Neural cell (in vitro differentiated cells): ENCODE measurements around the gene ELOVL1. TPM values are rescaled to one million over a fixed set of nuclear protein-coding genes. Genes with fewer than 3 reads are reported as not detected.

Experiments used
- H2AFZ ChIP-seq: fragments of 200-600, 300-800 bp; sonication (generic), shearing (Covaris generic); 2 replicates; pipeline ENCODE4 v1.6.0; 2014; ENCODE audit warnings: low read depth, mild to moderate bottlenecking, antibody characterized with exemption, low read length, moderate library complexity
- H3F3A ChIP-seq: fragments of 200-600 bp; shearing (Covaris generic); 2 replicates; pipeline ENCODE4 v1.6.1; 2016; ENCODE audit warnings: mild to moderate bottlenecking, moderate library complexity, mixed read lengths, antibody characterized with exemption, low read length; ENCODE audit not compliant: insufficient read depth, poor library complexity, severe bottlenecking
- H3K27ac ChIP-seq: fragments of 200-600, 300-800 bp; sonication (generic), shearing (Covaris generic); 2 replicates; pipeline ENCODE4 v1.5.1; 2014; ENCODE audit warnings: mild to moderate bottlenecking, low read length, moderate library complexity
- H3K27me3 ChIP-seq: fragments of 300-800, 200-600 bp; sonication (generic), shearing (Covaris generic); 2 replicates; pipeline ENCODE4 v1.6.0; 2014; ENCODE audit warnings: mild to moderate bottlenecking, low read depth, low read length, moderate library complexity; ENCODE audit not compliant: insufficient read depth
- H3K36me3 ChIP-seq: fragments of 300-800, 200-600 bp; sonication (generic), shearing (Covaris generic); 2 replicates; pipeline ENCODE4 v1.5.1; 2014; ENCODE audit warnings: mild to moderate bottlenecking, antibody characterized with exemption, low read length, moderate library complexity; ENCODE audit not compliant: insufficient read depth
- H3K4me2 ChIP-seq: fragments of 300-800, 200-600 bp; sonication (generic), shearing (Covaris generic); 2 replicates; pipeline ENCODE4 v1.6.0; 2014; ENCODE audit warnings: mild to moderate bottlenecking, low read length
- H3K4me3 ChIP-seq: fragments of 300-800, 200-600 bp; sonication (generic), shearing (Covaris generic); 2 replicates; pipeline ENCODE4 v1.5.1; 2014; ENCODE audit warnings: mild to moderate bottlenecking, low read length, moderate library complexity
- H3K79me2 ChIP-seq: fragments of 200-600 bp; shearing (Covaris generic); replicated peaks from 2 replicates; pipeline ENCODE4 v1.6.0; 2014; ENCODE audit warnings: mild to moderate bottlenecking, low read length, moderate library complexity; ENCODE audit not compliant: insufficient read depth
- H3K9ac ChIP-seq: fragments of 300-800, 200-600 bp; sonication (generic), shearing (Covaris generic); 2 replicates; pipeline ENCODE4 v1.6.1; 2016; ENCODE audit warnings: mild to moderate bottlenecking, low read length, mixed read lengths
- H3K9me2 ChIP-seq: fragments of 200-600 bp; shearing (Covaris generic); 2 replicates; pipeline ENCODE4 v1.6.1; 2016; ENCODE audit warnings: mild to moderate bottlenecking, low read length, mixed read lengths; ENCODE audit not compliant: insufficient read depth
- H3K9me3 ChIP-seq: fragments of 200-600, 300-800 bp; sonication (generic), shearing (Covaris generic); 2 replicates; pipeline ENCODE4 v1.6.1; 2016; ENCODE audit warnings: mild to moderate bottlenecking, mixed run types, low read length, moderate library complexity, mixed read lengths
- H4K20me1 ChIP-seq: fragments of 200-600 bp; shearing (Covaris generic); 2 replicates; pipeline ENCODE4 v1.6.1; 2016; ENCODE audit warnings: mild to moderate bottlenecking, mixed run types; ENCODE audit not compliant: insufficient read depth
- CTCF ChIP-seq: fragments of 450-650 bp; IDR thresholded peaks from 2 replicates; pipeline ENCODE4 v1.5.1; 2014; ENCODE audit warnings: antibody characterized with exemption, mild to moderate bottlenecking, moderate library complexity; ENCODE audit not compliant: poor library complexity, severe bottlenecking
- EP300 ChIP-seq: fragments of 450-650 bp; conservative IDR thresholded peaks from 2 replicates; pipeline ENCODE4 v1.6.1; 2014; ENCODE audit warnings: antibody characterized with exemption, mild to moderate bottlenecking, moderate library complexity; ENCODE audit not compliant: poor library complexity, severe bottlenecking
- EZH2 ChIP-seq: fragments of 200-600, 300-800 bp; shearing (Covaris generic), sonication (generic); IDR thresholded peaks from 2 replicates; pipeline ENCODE4 v1.6.1; 2014; ENCODE audit warnings: antibody characterized with exemption, low read length, borderline replicate concordance, mild to moderate bottlenecking; ENCODE audit not compliant: insufficient read depth, poor library complexity, severe bottlenecking
- MXI1 ChIP-seq: fragments of 450-650 bp; conservative IDR thresholded peaks from 2 replicates; pipeline ENCODE4 v1.6.1; 2014; ENCODE audit warnings: antibody characterized with exemption, mild to moderate bottlenecking; ENCODE audit not compliant: poor library complexity, severe bottlenecking
- POLR2AphosphoS5 ChIP-seq: IDR thresholded peaks from 2 replicates; pipeline ENCODE4 v1.6.1; 2012
- RAD21 ChIP-seq: fragments of 450-650 bp; conservative IDR thresholded peaks from 2 replicates; pipeline ENCODE4 v1.6.1; 2014; ENCODE audit warnings: antibody characterized with exemption, mild to moderate bottlenecking, moderate library complexity
- REST ChIP-seq: IDR thresholded peaks from 2 replicates; pipeline ENCODE4 v1.6.1; 2012; ENCODE audit warnings: borderline replicate concordance
- SMC3 ChIP-seq: fragments of 450-650 bp; conservative IDR thresholded peaks from 2 replicates; pipeline ENCODE4 v1.6.1; 2014; ENCODE audit warnings: antibody characterized with exemption, mild to moderate bottlenecking, moderate library complexity; ENCODE audit not compliant: poor library complexity
- TAF1 ChIP-seq: IDR thresholded peaks from 2 replicates; pipeline ENCODE4 v1.6.1; 2012; ENCODE audit warnings: low read depth
- polyA plus RNA-seq: library from polyadenylated mRNA; depleted of rRNA; stranded (reverse); fragments of >200 nt; gene quantifications from 2 replicates; pipeline ENCODE4 v1.2.3, GENCODE V29; 2014

Gene ELOVL1
- polyA plus RNA-seq, 1 donor from 2014 or later = 12.9 TPM

GRCh38 chr1:43366601-43367025 is 1.2 kb downstream of the ELOVL1 start:
- Histone ChIP-seq H3K9me2 (no peaks in the 10 kb centered on the region), H2AFZ (no peak overlapping the region), H3K36me3 (no peaks in the 10 kb centered on the region), H3K4me3 (no peak overlapping the region), H3K27me3 (no peaks in the 10 kb centered on the region), H3F3A (no peaks in the 10 kb centered on the region), H4K20me1 (no peaks in the 10 kb centered on the region), H3K9me3 (no peaks in the 10 kb centered on the region), H3K9ac (no peak overlapping the region), H3K4me2 (no peak overlapping the region), H3K79me2 (peaks cover 3% of the 10 kb centered on the region), H3K27ac (no peak overlapping the region)
- TF ChIP-seq MXI1 = no peak
- no peak for TF ChIP-seq EZH2
- no peak for TF ChIP-seq TAF1
- TF ChIP-seq EP300 = no peak
- TF ChIP-seq POLR2AphosphoS5 = no peak
- no peak for TF ChIP-seq REST
- no peak for TF ChIP-seq RAD21

GRCh38 chr1:43366179-43366578 is 1.6 kb downstream of the ELOVL1 start:
- Histone ChIP-seq H3F3A (no peaks in the 10 kb centered on the region), H3K9me3 (no peaks in the 10 kb centered on the region), H2AFZ (no peak overlapping the region), H3K27ac (no peak overlapping the region), H3K79me2 (peaks cover 3% of the 10 kb centered on the region), H3K4me2 (no peak overlapping the region), H3K9me2 (no peaks in the 10 kb centered on the region), H4K20me1 (no peaks in the 10 kb centered on the region), H3K36me3 (no peaks in the 10 kb centered on the region), H3K9ac (no peak overlapping the region), H3K27me3 (no peaks in the 10 kb centered on the region), H3K4me3 (no peak overlapping the region)
- no peak for TF ChIP-seq EZH2
- no peak for TF ChIP-seq TAF1
- no peak for TF ChIP-seq SMC3
- no peak for TF ChIP-seq EP300
- TF ChIP-seq MXI1 = no peak
- no peak for TF ChIP-seq RAD21
- no peak for TF ChIP-seq REST
- TF ChIP-seq CTCF = no peak
- no peak for TF ChIP-seq POLR2AphosphoS5
